ENCODE data around the gene IMMP2L. TPM values are rescaled to one million over a fixed set of nuclear protein-coding genes. Genes with fewer than 3 reads are reported as not detected.

IMMP2L gene
- total and polyA plus RNA-seq, 2 of the 8 experiments (the other 6 are each of a cell fraction or from before 2014, with no cell fraction given): 2.3 to 10.1 TPM

- TF ChIP-seq, protein P1, sequence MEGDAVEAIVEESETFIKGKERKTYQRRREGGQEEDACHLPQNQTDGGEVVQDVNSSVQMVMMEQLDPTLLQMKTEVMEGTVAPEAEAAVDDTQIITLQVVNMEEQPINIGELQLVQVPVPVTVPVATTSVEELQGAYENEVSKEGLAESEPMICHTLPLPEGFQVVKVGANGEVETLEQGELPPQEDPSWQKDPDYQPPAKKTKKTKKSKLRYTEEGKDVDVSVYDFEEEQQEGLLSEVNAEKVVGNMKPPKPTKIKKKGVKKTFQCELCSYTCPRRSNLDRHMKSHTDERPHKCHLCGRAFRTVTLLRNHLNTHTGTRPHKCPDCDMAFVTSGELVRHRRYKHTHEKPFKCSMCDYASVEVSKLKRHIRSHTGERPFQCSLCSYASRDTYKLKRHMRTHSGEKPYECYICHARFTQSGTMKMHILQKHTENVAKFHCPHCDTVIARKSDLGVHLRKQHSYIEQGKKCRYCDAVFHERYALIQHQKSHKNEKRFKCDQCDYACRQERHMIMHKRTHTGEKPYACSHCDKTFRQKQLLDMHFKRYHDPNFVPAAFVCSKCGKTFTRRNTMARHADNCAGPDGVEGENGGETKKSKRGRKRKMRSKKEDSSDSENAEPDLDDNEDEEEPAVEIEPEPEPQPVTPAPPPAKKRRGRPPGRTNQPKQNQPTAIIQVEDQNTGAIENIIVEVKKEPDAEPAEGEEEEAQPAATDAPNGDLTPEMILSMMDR (IDR thresholded peaks at IDR 0.05; ENCODE audit: control extremely low read depth in 1 of 3, insufficient read depth in 1 of 3, low read depth in 1 of 3, low read length in 3 of 3): peak in 1 of 3 experiments; percentile 22; a peak in 1 of 4 replicates
- TF ChIP-seq KDM1A (IDR thresholded peaks at IDR 0.05; ENCODE audit: borderline replicate concordance, low read length): no peak
- TF ChIP-seq RBBP5 (IDR thresholded peaks at IDR 0.05; ENCODE audit: borderline replicate concordance, low read depth, low read length): no peak
- peak; percentile 79 to 95; a peak in 2 of 4 replicates for TF ChIP-seq HDAC2 (IDR thresholded peaks at IDR 0.05; ENCODE audit: borderline replicate concordance in 1 of 2, low read depth in 2 of 2, low read length in 2 of 2)
- TF ChIP-seq CBX8 (IDR thresholded peaks at IDR 0.05; ENCODE audit: borderline replicate concordance, low read depth, low read length): no peak
- 0 out of 2 replicates have a peak, but pooled peaks have one; percentile 40 for TF ChIP-seq YY1 (IDR thresholded peaks at IDR 0.05; ENCODE audit: low read depth, low read length)
- no peak for TF ChIP-seq SAP30 (IDR thresholded peaks at IDR 0.05; ENCODE audit: insufficient read depth, insufficient replicate concordance, low read length)
- no peak for TF ChIP-seq E2F6 (IDR thresholded peaks at IDR 0.05)
- no peak for TF ChIP-seq SIX5 (IDR thresholded peaks at IDR 0.05; ENCODE audit: low read depth, low read length)
- peak; percentile 71; the same call in 1 of the 2 replicates for TF ChIP-seq TEAD4 (IDR thresholded peaks at IDR 0.05; ENCODE audit: low read depth, low read length)
- TF ChIP-seq POLR2AphosphoS5 (IDR thresholded peaks at IDR 0.05; ENCODE audit: low read depth, low read length): no peak
- TF ChIP-seq EGR1 (IDR thresholded peaks at IDR 0.05; ENCODE audit: borderline replicate concordance, low read depth, low read length): no peak
- TF ChIP-seq CHD1 (IDR thresholded peaks at IDR 0.05; ENCODE audit: low read depth, low read length): no peak
- no peak for TF ChIP-seq BACH1 (IDR thresholded peaks at IDR 0.05; ENCODE audit: low read length)
- no peak for TF ChIP-seq TAF7 (optimal IDR thresholded peaks at IDR 0.05; ENCODE audit: borderline replicate concordance, low read depth, low read length)
- TF ChIP-seq POU5F1 (IDR thresholded peaks at IDR 0.05; ENCODE audit: low read depth, low read length): peak; percentile 45; the same call in 1 of the 2 replicates
- TF ChIP-seq, protein P2, sequence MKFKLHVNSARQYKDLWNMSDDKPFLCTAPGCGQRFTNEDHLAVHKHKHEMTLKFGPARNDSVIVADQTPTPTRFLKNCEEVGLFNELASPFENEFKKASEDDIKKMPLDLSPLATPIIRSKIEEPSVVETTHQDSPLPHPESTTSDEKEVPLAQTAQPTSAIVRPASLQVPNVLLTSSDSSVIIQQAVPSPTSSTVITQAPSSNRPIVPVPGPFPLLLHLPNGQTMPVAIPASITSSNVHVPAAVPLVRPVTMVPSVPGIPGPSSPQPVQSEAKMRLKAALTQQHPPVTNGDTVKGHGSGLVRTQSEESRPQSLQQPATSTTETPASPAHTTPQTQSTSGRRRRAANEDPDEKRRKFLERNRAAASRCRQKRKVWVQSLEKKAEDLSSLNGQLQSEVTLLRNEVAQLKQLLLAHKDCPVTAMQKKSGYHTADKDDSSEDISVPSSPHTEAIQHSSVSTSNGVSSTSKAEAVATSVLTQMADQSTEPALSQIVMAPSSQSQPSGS (IDR thresholded peaks at IDR 0.05; ENCODE audit: low read length): 0 out of 2 replicates have a peak, but pooled peaks have one; percentile 43
- peak; percentile 84 for TF ChIP-seq NANOG (IDR thresholded peaks at IDR 0.05; ENCODE audit: insufficient read depth, low read depth, low read length, poor library complexity, severe bottlenecking)
- no peak for TF ChIP-seq NRF1 (IDR thresholded peaks at IDR 0.05; ENCODE audit: low read depth, low read length)
- peak; percentile 73 for TF ChIP-seq CEBPB (IDR thresholded peaks at IDR 0.05; ENCODE audit: low read depth, low read length)
These were observed 465.3 kb downstream of the IMMP2L start (continued) for GRCh38 chr7:111096997-111097396.

Measured in H1 (cell line).